BJ (cell line): ENCODE measurements around the gene GALNTL6. TPM values are rescaled to one million over a fixed set of nuclear protein-coding genes. Genes with fewer than 3 reads are reported as not detected.

ENCODE experiments used
- CTCF ChIA-PET: fragments of 350-600 bp; formaldehyde crosslinking; extraction: SDS; loops from one replicate; lab custom pipeline; 2021; ENCODE audit warnings: antibody characterized with exemption, inconsistent platforms; lab: Yijun Ruan, JAX
- POLR2A ChIA-PET: fragments of 300-600 bp; sonication (Branson Sonifier 250); formaldehyde crosslinking; extraction: SDS; loops from one replicate; lab custom pipeline; 2021; ENCODE audit warnings: antibody characterized with exemption; lab: Charles Lee
- DNase-seq: peaks from one replicate; pipeline ENCODE4 v3.0.0-alpha.2; 2011; ENCODE audit warnings: low read depth
- H3K27me3 ChIP-seq: 2 replicates; pipeline ENCODE4 v1.6.0; 2011; ENCODE audit warnings: low read length; ENCODE audit not compliant: control insufficient read depth, insufficient read depth
- H3K36me3 ChIP-seq: 2 replicates; pipeline ENCODE4 v1.5.1; 2011; ENCODE audit warnings: low read length; ENCODE audit not compliant: control insufficient read depth, insufficient read depth
- H3K4me3 ChIP-seq: 2 replicates; pipeline ENCODE4 v1.5.1; 2011; ENCODE audit warnings: low read depth, mild to moderate bottlenecking, control low read depth, low read length
- CTCF ChIP-seq: IDR thresholded peaks from 2 replicates; pipeline ENCODE4 v1.5.1; 2011; ENCODE audit warnings: low read depth, mild to moderate bottlenecking, control low read depth, inconsistent platforms, low read length, moderate library complexity; ENCODE audit not compliant: insufficient read depth
- polyA plus RNA-seq: library from polyadenylated mRNA; depleted of rRNA; stranded (reverse); fragments of >200 nt; gene quantifications from 2 replicates; pipeline ENCODE4 v1.2.3, GENCODE V29; 2011

The GALNTL6 gene
- polyA plus RNA-seq, 1 experiment, result 0.02 TPM

GRCh38 chr4:172802032-172802431 lies 988.8 kb downstream of the GALNTL6 start:
- Histone ChIP-seq H3K36me3 (no peaks in the 10 kb centered on the region), H3K4me3 (no peak overlapping the region), H3K27me3 (no peaks in the 10 kb centered on the region)
- no peak for TF ChIP-seq CTCF
- ChIA-PET POLR2A (no interaction called here), CTCF (no interaction called here)
- no peak for DNase-seq

GRCh38 chr4:172806841-172807240 lies 993.6 kb downstream of the GALNTL6 start:
- DNase-seq, result no peak
- Histone ChIP-seq H3K27me3 (no peaks in the 10 kb centered on the region), H3K4me3 (no peak overlapping the region), H3K36me3 (no peaks in the 10 kb centered on the region)
- CTCF ChIA-PET, result no interaction called here
- POLR2A ChIA-PET, result no interaction called here
- no peak for TF ChIP-seq CTCF

- Histone ChIP-seq H3K36me3 (no peaks in the 10 kb centered on the region), H3K4me3 (no peak overlapping the region), H3K27me3 (no peaks in the 10 kb centered on the region)
- POLR2A ChIA-PET, result no interaction called here
- CTCF ChIA-PET, result interaction anchor here (0.6 kb wide), 1 partner anchor 10 kb away, joined by 3 read pairs; no protein-coding TSS in a partner anchor
- no peak for TF ChIP-seq CTCF
- DNase-seq, result no peak
Measured at GRCh38 chr4:172808196-172808595, 995.0 kb downstream of the GALNTL6 start.

GRCh38 chr4:172809319-172809718 lies 996.1 kb downstream of the GALNTL6 start:
- POLR2A ChIA-PET, result no interaction called here
- Histone ChIP-seq H3K36me3 (no peaks in the 10 kb centered on the region), H3K4me3 (no peak overlapping the region), H3K27me3 (no peaks in the 10 kb centered on the region)
- no peak for DNase-seq
- TF ChIP-seq CTCF, result no peak
- CTCF ChIA-PET, result no interaction called here

- no peak for DNase-seq
- POLR2A ChIA-PET, result no interaction called here
- H3K4me3 ChIP-seq, result no peak overlapping the region
- no peaks in the 10 kb centered on the region for H3K36me3 ChIP-seq
- no peak for TF ChIP-seq CTCF
- CTCF ChIA-PET, result interaction anchor here (0.6 kb wide), 1 partner anchor 236 kb away, joined by 3 read pairs; no protein-coding TSS in a partner anchor
- H3K27me3 ChIP-seq, result no peaks in the 10 kb centered on the region
Measured at GRCh38 chr4:172813359-172813923, 1000.2 kb downstream of the GALNTL6 start.
